Astrocyte (in vitro differentiated cells and primary cell): ENCODE results near the gene SPHK2.

Source experiments
- EZH2 ChIP-seq: IDR thresholded peaks from 2 replicates; pipeline ENCODE4 v1.6.1; 2012; ENCODE audit warnings: mild to moderate bottlenecking, low read length, inconsistent platforms; ENCODE audit not compliant: insufficient read depth
- TF ChIP-seq, protein P1 (sequence below): IDR thresholded peaks from 2 replicates; pipeline ENCODE4 v1.5.1; 2011; ENCODE audit warnings: low read depth, mild to moderate bottlenecking, inconsistent platforms, low read length, moderate library complexity; ENCODE audit not compliant: insufficient read depth

DNA sequence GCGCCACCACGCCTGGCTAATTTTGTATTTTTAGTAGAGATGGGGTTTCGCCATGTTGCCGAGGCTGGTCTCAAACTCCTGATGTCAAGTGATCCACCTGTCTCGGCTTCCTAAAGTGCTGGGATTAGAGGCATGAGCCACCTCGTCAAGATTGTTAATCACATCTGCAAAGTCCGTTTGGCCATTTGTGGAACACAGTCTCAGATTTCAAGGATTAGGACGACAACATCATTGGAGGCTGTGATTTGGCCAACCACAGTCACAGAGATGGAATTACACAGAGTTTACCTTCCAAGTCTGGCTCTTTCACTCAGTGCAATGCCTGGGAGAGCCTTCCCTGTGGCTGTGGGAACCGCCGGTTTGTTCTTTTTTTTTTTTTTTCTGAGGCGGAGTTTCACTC lies 49.5 kb upstream of the SPHK2 start:
- no peak for TF ChIP-seq EZH2
- TF ChIP-seq, protein P1, sequence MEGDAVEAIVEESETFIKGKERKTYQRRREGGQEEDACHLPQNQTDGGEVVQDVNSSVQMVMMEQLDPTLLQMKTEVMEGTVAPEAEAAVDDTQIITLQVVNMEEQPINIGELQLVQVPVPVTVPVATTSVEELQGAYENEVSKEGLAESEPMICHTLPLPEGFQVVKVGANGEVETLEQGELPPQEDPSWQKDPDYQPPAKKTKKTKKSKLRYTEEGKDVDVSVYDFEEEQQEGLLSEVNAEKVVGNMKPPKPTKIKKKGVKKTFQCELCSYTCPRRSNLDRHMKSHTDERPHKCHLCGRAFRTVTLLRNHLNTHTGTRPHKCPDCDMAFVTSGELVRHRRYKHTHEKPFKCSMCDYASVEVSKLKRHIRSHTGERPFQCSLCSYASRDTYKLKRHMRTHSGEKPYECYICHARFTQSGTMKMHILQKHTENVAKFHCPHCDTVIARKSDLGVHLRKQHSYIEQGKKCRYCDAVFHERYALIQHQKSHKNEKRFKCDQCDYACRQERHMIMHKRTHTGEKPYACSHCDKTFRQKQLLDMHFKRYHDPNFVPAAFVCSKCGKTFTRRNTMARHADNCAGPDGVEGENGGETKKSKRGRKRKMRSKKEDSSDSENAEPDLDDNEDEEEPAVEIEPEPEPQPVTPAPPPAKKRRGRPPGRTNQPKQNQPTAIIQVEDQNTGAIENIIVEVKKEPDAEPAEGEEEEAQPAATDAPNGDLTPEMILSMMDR: no peak
